ENCODE data around the gene RTRAF.

The RTRAF gene

GRCh38 chr14:52049721-52050588, 60.6 kb downstream of the RTRAF start:
- DNase-seq (ENCODE audit: low read depth in 2 of 2): no peak

- DNase-seq (ENCODE audit: low read depth in 2 of 2): no peak
Observed at GRCh38 chr14:52051251-52051650, 61.9 kb downstream of the RTRAF start.

- DNase-seq (ENCODE audit: low read depth in 2 of 2): no peak
Observed at GRCh38 chr14:52051871-52052270, 62.5 kb downstream of the RTRAF start.

GRCh38 chr14:52052288-52052943, 63.1 kb downstream of the RTRAF start:
- no peak for DNase-seq (ENCODE audit: low read depth in 2 of 2)

- no peak for DNase-seq (ENCODE audit: low read depth in 2 of 2)
Observed at GRCh38 chr14:52053044-52053443, 63.7 kb downstream of the RTRAF start.

- no peak for DNase-seq (ENCODE audit: low read depth in 2 of 2)
Observed at GRCh38 chr14:52054678-52055077, 65.3 kb downstream of the RTRAF start.

GRCh38 chr14:52055167-52055566, 65.8 kb downstream of the RTRAF start:
- no peak for DNase-seq (ENCODE audit: low read depth in 2 of 2)

- no peak for DNase-seq (ENCODE audit: low read depth in 2 of 2)
Observed at GRCh38 chr14:52058341-52058740, 69.0 kb downstream of the RTRAF start.

- no peak for DNase-seq (ENCODE audit: low read depth in 2 of 2)
Observed at GRCh38 chr14:52059649-52060048, 70.3 kb downstream of the RTRAF start.

- no peak for DNase-seq (ENCODE audit: low read depth in 2 of 2)
Observed at GRCh38 chr14:52060080-52060479, 70.7 kb downstream of the RTRAF start.
